CD4-positive, alpha-beta T cell treated with Interleukin-15 for 4 hours (primary cell): ENCODE data around the gene MFSD12.
"Not testable (repeated sequence)": the region's sequence is repeated elsewhere in the genome, so short reads cannot be mapped to it uniquely, and the experiment has no call there.

Experiments used
- DNase-seq: peaks from one replicate; pipeline ENCODE4 v3.0.0-alpha.2; 2020; ENCODE audit warnings: low spot score

Gene MFSD12

GRCh38 chr19:3584036-3584802 lies 26.8 kb upstream of the MFSD12 start:
- not testable (repeated sequence) for DNase-seq

GRCh38 chr19:3581792-3582191 lies 24.4 kb upstream of the MFSD12 start:
- DNase-seq: not testable (repeated sequence)

GRCh38 chr19:3580156-3580934 lies 23.0 kb upstream of the MFSD12 start:
- no peak for DNase-seq

- no peak for DNase-seq
Observed at GRCh38 chr19:3578390-3578789, 21.0 kb upstream of the MFSD12 start.

- no peak for DNase-seq
Observed at GRCh38 chr19:3577723-3578344, 20.4 kb upstream of the MFSD12 start.

- DNase-seq: no peak
Observed at GRCh38 chr19:3576696-3577443, 19.5 kb upstream of the MFSD12 start.

GRCh38 chr19:3575949-3576673 lies 18.7 kb upstream of the MFSD12 start:
- DNase-seq: no peak

- DNase-seq: peak; percentile 9
Observed at GRCh38 chr19:3575260-3575741, 17.9 kb upstream of the MFSD12 start.

GRCh38 chr19:3573858-3574637 lies 16.7 kb upstream of the MFSD12 start:
- DNase-seq: peak; percentile 73

GRCh38 chr19:3573162-3573857 lies 15.9 kb upstream of the MFSD12 start:
- DNase-seq: no peak

GRCh38 chr19:3572855-3573161 lies 15.4 kb upstream of the MFSD12 start, which contains the start of gene HMG20B:
Gene HMG20B (plus strand): TSS chr19:3572944. CDS start chr19:3573310, 366 bp downstream.
- DNase-seq: no peak

- DNase-seq: peak; percentile 99
Observed at GRCh38 chr19:3572132-3572854, 14.9 kb upstream of the MFSD12 start.

GRCh38 chr19:3570606-3571011 lies 13.2 kb upstream of the MFSD12 start:
- DNase-seq: no peak

- not testable (repeated sequence) for DNase-seq
Observed at GRCh38 chr19:3570042-3570441, 12.7 kb upstream of the MFSD12 start.

GRCh38 chr19:3565139-3565538 lies 7.8 kb upstream of the MFSD12 start:
- no peak for DNase-seq

- DNase-seq: no peak
Observed at GRCh38 chr19:3563709-3564524, 6.5 kb upstream of the MFSD12 start.

- DNase-seq: peak; percentile 59
Observed at GRCh38 chr19:3556978-3557460, 367 bp downstream of the MFSD12 start.

- DNase-seq: no peak
Observed at GRCh38 chr19:3556423-3556977, 886 bp downstream of the MFSD12 start.
